Left lung (tissue), 10 donors: ENCODE data around the gene METAP1. TPM values are rescaled to one million over a fixed set of nuclear protein-coding genes. Genes with fewer than 3 reads are reported as not detected.
A peak's percentile ranks its signal among the peaks of the same experiment; 100 is the strongest.

Experiments used
- ATAC-seq: fragments of 200-7000 bp; cut with Tn5 transposase; one replicate; pipeline ENCODE4 v1.9.1; 2020; ENCODE audit warnings: moderate library complexity
- DNase-seq, 4 donors: peaks; one replicate each; pipeline ENCODE4 v3.0.0-alpha.2; 2013 to 2020
- H3K27ac ChIP-seq, 2 donors: fragments of 200-600 bp; sonication (generic) in 1 of 2; one replicate each; pipeline versions ENCODE4 v1.5.0 to v1.8.0; 2020 to 2021
- H3K27me3 ChIP-seq, 2 donors: fragments of 200-600 bp; sonication (generic) in 1 of 2; one replicate each; pipeline versions ENCODE4 v1.5.0 to v1.8.0; 2020 to 2021
- H3K36me3 ChIP-seq, 2 donors: fragments of 200-600 bp; sonication (generic) in 1 of 2; one replicate each; pipeline versions ENCODE4 v1.5.0 to v1.8.0; 2020 to 2021
- H3K4me1 ChIP-seq, 2 donors: fragments of 200-600 bp; one replicate each; pipeline ENCODE4 v1.8.0; 2021
- H3K4me3 ChIP-seq, 2 donors: fragments of 200-600 bp; sonication (generic) in 1 of 2; one replicate each; pipeline versions ENCODE4 v1.5.0 to v1.8.0; 2020 to 2021; ENCODE audit warnings: mild to moderate bottlenecking in 1 of 2
- H3K9me3 ChIP-seq, 2 donors: fragments of 200-600 bp; sonication (generic) in 1 of 2; one replicate each; pipeline versions ENCODE4 v1.5.0 to v1.8.0; 2020 to 2021
- intact Hi-C, 2 donors: fragments of 100-400 bp; cut with DNase I; formaldehyde crosslinking; loops; one replicate each; pipeline versions ENCODE4 v1.11.2 to v1.14.2; 2022
- polyA plus RNA-seq, 6 donors: library from polyadenylated mRNA; unstranded; fragments of 120-200 nt; gene quantifications; one replicate each; pipeline ENCODE4 v1.2.1, GENCODE V29; 2013; ENCODE audit not compliant: insufficient read length in 6 of 6
- total RNA-seq, 2 donors: library from RNA; stranded (reverse); fragmentation: NEBNext Ultra II Directional; extraction: Animal tissue kit (Norgen Biotek cat#: 25700); gene quantifications; one replicate each; pipeline ENCODE4 v1.2.1, GENCODE V29; 2021
- TF ChIP-seq, protein P1 (sequence below), 2 donors: fragments of 200-600 bp; sonication (generic) in 1 of 2; IDR thresholded peaks; one replicate each; pipeline versions ENCODE4 v1.5.0 to v1.8.0; 2021; ENCODE audit warnings: antibody characterized with exemption in 2 of 2
- donor health status: DM: no; HTN: yes; CAD: no.
- donor health status: DM: no; HTN: no; CAD: no.

Gene METAP1
- total and polyA plus RNA-seq, 8 donors, result 31.5 to 73.1 (median 61.5) TPM

DNA sequence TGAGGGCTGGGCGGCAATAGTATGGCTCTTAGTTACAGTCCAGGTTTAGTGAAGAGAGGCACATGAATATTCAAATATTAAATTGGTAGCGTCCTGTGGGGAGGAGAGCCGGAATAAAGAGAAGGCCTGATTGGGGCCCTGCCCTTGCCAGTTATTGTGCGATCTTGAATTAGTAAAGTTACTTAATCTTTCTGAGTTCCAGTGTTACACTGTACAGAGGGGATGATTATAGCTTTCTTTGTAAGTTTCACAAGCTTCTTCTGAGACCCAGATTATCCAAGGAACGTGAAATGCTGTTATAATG lies 1.2 kb downstream of the METAP1 start:
- peaks cover 0 to 4% of the 10 kb centered on the region in 2 donors for H3K9me3 ChIP-seq
- H3K36me3 ChIP-seq, result no peaks in the 10 kb centered on the region
- peak overlapping the region in 1 of 2 donors; percentile 87 for H3K27ac ChIP-seq
- TF ChIP-seq, protein P1, sequence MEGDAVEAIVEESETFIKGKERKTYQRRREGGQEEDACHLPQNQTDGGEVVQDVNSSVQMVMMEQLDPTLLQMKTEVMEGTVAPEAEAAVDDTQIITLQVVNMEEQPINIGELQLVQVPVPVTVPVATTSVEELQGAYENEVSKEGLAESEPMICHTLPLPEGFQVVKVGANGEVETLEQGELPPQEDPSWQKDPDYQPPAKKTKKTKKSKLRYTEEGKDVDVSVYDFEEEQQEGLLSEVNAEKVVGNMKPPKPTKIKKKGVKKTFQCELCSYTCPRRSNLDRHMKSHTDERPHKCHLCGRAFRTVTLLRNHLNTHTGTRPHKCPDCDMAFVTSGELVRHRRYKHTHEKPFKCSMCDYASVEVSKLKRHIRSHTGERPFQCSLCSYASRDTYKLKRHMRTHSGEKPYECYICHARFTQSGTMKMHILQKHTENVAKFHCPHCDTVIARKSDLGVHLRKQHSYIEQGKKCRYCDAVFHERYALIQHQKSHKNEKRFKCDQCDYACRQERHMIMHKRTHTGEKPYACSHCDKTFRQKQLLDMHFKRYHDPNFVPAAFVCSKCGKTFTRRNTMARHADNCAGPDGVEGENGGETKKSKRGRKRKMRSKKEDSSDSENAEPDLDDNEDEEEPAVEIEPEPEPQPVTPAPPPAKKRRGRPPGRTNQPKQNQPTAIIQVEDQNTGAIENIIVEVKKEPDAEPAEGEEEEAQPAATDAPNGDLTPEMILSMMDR (IDR thresholded peaks at IDR 0.05), result no peak
- peak overlapping the region; percentile 95 to 97 for H3K4me3 ChIP-seq
- no peak for DNase-seq
- H3K27me3 ChIP-seq, result no peaks in the 10 kb centered on the region
- peaks cover 8 to 23% of the 10 kb centered on the region in 2 donors for H3K4me1 ChIP-seq
- intact Hi-C loops, result no loop called here
- no peak for ATAC-seq

DNA sequence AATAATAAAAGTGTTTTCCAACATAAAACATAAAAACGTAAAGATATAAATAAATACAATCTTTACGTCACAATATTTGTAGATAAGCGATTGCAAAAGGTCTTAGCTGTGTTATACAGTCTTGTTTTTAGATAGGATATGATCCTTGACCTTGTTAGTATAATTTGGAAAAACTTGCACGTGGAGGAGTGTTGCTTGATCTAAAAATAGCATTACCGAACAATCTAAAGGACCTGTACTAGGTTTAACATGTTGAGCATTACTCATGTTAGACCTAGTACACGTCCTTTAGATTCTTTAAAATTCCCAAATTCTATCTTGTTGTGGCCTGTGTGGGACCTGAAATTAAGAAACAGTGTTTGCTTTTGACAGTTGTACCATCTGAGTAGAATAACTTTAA lies 1.6 kb downstream of the METAP1 start:
- TF ChIP-seq, protein P1 (IDR thresholded peaks at IDR 0.05), result no peak
- DNase-seq (no peak), ATAC-seq (no peak)
- Histone ChIP-seq H3K27ac (no peak overlapping the region), H3K4me3 (peak overlapping the region in 1 of 2 donors; percentile 97), H3K36me3 (no peaks in the 10 kb centered on the region), H3K27me3 (no peaks in the 10 kb centered on the region), H3K4me1 (peaks cover 8 to 23% of the 10 kb centered on the region in 2 donors), H3K9me3 (peaks cover 0 to 4% of the 10 kb centered on the region in 2 donors)
- intact Hi-C loops, result no loop called here

DNA sequence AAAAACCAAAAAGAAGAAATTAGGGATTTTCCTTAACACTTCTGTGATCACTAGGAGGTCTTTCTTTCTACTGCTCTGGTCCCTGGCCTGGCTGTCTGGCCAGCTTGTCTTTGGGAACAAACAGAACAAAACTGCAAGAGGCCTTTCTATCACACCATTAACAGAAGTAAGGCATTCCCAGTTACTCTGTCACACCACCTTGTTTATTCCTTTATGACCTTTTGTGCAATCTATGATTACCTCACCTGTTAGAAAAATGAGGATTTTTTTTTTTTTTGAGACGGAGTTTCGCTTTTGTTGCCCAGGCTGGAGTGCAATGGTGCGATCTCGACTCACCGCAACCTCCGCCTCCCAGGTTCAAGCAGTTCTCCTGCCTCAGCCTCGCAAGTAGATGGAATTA lies 3.0 kb downstream of the METAP1 start:
- H3K27ac ChIP-seq, result no peak overlapping the region
- intact Hi-C loops, result no loop called here
- H3K27me3 ChIP-seq, result no peaks in the 10 kb centered on the region

DNA sequence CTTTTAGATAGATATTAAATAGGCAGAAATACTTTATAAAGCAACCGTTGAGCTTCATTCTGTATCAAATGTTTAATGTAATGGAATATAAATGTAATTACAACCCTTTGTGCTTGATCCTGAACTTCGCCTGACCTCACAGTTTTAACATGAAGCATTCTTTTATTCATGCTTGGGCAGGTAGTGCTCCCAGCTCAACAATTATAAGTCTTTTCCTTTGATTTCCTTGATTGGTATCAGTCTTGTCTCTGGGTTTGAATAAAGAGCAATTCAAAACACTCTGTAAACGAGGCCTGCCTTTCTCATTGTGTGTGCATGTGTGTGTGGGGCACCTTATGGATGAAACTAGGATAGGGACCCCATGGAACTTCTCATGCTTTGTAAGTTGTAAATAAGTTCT lies 6.8 kb downstream of the METAP1 start:
- peaks cover 6% of the 10 kb centered on the region in 2 donors for H3K4me1 ChIP-seq
- no peak for DNase-seq
- TF ChIP-seq, protein P1 (IDR thresholded peaks at IDR 0.05), result no peak
- no peaks in the 10 kb centered on the region for H3K27me3 ChIP-seq
- intact Hi-C loops, result no loop called here
- no peak overlapping the region for H3K27ac ChIP-seq
- H3K36me3 ChIP-seq, result no peaks in the 10 kb centered on the region
- ATAC-seq, result no peak
- no peaks in the 10 kb centered on the region for H3K9me3 ChIP-seq
- no peak overlapping the region for H3K4me3 ChIP-seq

More for the DNA sequence above, 3.0 kb downstream of the METAP1 start:
- TF ChIP-seq, protein P1 (IDR thresholded peaks at IDR 0.05), result no peak
- DNase-seq (no peak), ATAC-seq (no peak)
- Histone ChIP-seq H3K9me3 (no peaks in the 10 kb centered on the region), H3K4me1 (peaks cover 8 to 23% of the 10 kb centered on the region in 2 donors), H3K36me3 (no peaks in the 10 kb centered on the region), H3K4me3 (no peak overlapping the region)

DNA sequence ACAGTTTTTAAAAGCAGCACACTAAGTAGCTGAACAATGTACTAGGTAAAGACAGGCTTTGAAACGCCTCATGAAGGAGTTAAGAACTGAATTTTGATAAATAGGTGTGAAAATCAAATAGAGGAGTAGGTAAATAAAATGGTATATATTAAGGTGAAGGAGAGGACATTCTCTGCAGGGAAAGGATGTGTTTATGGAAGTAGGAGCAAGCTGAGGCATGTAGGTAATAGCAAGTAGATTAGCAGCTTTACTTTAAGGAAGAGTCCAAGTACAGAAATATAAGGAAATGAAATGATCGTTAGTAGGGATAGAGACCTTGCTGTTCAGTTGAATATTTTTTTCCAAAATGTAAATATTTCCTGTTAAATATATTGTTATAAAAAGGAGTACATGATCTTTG lies 12.5 kb downstream of the METAP1 start:
- DNase-seq (no peak), ATAC-seq (no peak)
- Histone ChIP-seq H3K4me1 (no peaks in the 10 kb centered on the region), H3K4me3 (no peak overlapping the region), H3K9me3 (peaks cover 0 to 11% of the 10 kb centered on the region in 2 donors), H3K27ac (no peak overlapping the region), H3K27me3 (no peaks in the 10 kb centered on the region), H3K36me3 (no peaks in the 10 kb centered on the region)
- intact Hi-C loops, result no loop called here
- TF ChIP-seq, protein P1 (IDR thresholded peaks at IDR 0.05), result no peak
